Adipose tissue (tissue), 3 donors: ENCODE data around the gene BCL2L13. TPM values are rescaled to one million over a fixed set of nuclear protein-coding genes. Genes with fewer than 3 reads are reported as not detected.
"Not testable (repeated sequence)": the region's sequence is repeated elsewhere in the genome, so short reads cannot be mapped to it uniquely, and the experiment has no call there.

Experiments
- H3K27ac ChIP-seq: one replicate; pipeline ENCODE4 v1.5.1; 2013; ENCODE audit warnings: low read depth, low read length
- WGBS, 3 donors: extraction: QIAGEN DNeasy Blood & Tissue Kit; methylation state at CpG; one replicate each; pipeline ENCODE4 v1.1.7; 2013; 5-methylcytosine and 5-hydroxymethylcytosine counted together
- polyA plus RNA-seq, 3 donors: library from polyadenylated mRNA; stranded (reverse); fragments of 200-250 nt; gene quantifications; one replicate each; pipeline ENCODE4 v1.2.3, GENCODE V29; 2013
- donor health status: healthy with polysubstance abuse.
- donor health status: Bipolar disorder and iron deficiency.
- donor health status: healthy.

BCL2L13 gene
- polyA plus RNA-seq, 3 donors, result 17.9 to 36.9 (median 35.2) TPM

DNA sequence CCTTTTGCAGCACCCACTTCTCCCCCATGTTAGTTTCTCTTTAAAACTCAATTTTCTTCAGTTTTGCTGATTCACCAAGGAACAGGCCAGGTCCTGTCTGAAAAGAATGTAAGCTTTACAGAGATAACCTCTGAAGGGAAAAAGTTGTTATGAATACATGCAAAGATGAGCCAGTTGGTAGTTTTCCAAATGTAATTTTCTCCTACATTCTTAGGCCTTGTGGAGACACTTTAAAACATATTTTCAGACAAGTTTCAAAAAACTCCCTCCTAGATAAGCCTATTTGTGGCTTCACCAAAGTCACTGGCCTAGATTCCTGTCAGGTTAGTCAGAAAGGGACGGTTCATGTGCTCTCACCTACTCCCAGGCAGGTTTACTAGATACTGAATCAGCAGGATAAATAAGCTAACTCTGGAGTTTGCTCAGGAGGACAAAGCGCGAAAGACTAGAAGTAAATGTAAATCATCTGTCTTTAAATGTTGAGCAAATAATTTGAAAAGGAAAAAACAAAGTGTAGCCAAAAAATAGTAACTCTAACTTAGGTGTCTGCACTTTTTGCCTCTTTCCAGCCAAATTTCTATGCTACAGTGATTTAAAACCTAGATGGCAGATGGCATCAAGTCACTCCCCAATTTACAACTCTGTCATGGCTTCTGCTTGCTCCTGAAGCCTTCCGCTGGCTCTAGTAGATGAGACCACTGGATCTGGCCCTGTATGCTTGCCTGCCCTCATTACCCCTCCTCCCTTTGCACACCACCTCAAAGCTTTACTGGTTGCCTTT, 5.2 kb upstream of the BCL2L13 start:
- no peak overlapping the region for H3K27ac ChIP-seq
- WGBS, 3 donors, result 63 to 68% (median 64%) methylated on average over 4 of the region's 4 CpGs

DNA sequence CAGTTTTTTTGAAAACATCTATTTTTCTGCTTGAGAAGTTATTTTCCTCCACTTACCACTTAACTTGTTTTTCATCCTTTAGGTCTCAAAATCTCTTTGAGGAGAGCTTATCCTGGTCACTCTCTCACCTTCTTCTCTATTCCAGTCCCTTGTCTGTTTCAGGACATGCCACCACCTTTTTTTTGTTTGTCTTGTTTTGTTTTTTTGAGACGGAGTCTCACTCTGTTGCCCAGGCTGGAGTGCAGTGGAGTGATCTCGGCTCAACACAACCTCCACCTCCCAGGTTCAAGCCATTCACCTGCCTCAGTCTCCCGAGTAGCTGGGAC, 4.6 kb upstream of the BCL2L13 start:
- 86 to 89% (median 88%) methylated on average over 3 of the region's 3 CpGs for WGBS, 3 donors
- no peak overlapping the region for H3K27ac ChIP-seq

- H3K27ac ChIP-seq, result no peak overlapping the region
- WGBS, 3 donors, result 88 to 94% (median 93%) methylated on average over 3 of the region's 3 CpGs
These were observed 3.9 kb upstream of the BCL2L13 start for GRCh38 chr22:17634696-17635095.

- H3K27ac ChIP-seq, result not testable (repeated sequence)
These were observed 1.7 kb upstream of the BCL2L13 start for GRCh38 chr22:17636850-17637249.

DNA sequence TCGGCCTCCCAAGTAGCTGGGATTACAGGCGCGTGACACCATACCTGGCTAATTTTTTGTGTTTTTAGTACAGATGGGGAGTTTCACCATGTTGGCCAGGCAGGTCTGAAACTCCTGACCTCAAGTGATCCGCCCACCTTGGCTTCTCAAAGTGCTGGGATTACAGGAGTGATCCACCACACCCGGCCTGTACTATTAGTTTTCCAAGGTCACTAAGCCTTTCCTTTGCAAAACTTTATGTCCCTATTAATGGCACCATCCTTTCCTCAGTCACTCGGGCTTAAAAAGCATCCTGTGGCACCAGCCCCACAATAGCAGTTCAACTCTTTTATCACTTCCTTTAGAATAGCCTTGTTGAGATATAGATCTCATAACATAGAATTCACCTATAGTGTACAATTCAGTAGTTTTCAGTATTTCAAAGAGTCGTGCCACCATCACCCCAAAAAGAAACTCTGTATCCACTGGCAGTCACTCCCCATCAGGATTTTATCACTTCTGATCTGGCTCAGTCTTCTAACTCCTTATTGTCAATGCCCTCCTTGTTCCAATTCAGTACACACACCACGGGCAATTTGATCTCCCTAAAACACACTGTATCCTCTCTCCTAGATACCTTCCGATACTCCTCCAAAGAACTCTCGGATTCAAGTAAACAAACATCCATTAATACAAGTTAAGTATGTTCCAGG, 921 bp upstream of the BCL2L13 start:
- 48 to 55% (median 53%) methylated on average over 10 of the region's 10 CpGs for WGBS, 3 donors
- H3K27ac ChIP-seq, result peak overlapping the region; percentile 96

More at GRCh38 chr22:17636850-17637249, 1.7 kb upstream of the BCL2L13 start:
- WGBS, 3 donors, result 82 to 88% (median 88%) methylated on average over 10 of the region's 10 CpGs

DNA sequence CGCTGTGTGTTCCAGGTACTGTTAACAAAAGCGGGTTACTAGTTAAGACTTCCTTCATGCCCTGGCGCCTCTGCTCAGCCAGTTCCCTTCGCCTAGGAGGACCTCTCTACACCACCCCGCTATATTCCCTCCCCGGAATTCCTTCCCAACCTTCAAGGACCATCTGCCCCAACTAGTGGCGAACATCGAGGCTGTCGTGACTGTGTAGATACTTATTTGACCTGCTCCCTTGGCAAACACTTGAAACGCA, 450 bp upstream of the BCL2L13 start:
- 1% methylated on average over 10 of the region's 10 CpGs for WGBS, 3 donors
- H3K27ac ChIP-seq, result peak overlapping the region; percentile 96

DNA sequence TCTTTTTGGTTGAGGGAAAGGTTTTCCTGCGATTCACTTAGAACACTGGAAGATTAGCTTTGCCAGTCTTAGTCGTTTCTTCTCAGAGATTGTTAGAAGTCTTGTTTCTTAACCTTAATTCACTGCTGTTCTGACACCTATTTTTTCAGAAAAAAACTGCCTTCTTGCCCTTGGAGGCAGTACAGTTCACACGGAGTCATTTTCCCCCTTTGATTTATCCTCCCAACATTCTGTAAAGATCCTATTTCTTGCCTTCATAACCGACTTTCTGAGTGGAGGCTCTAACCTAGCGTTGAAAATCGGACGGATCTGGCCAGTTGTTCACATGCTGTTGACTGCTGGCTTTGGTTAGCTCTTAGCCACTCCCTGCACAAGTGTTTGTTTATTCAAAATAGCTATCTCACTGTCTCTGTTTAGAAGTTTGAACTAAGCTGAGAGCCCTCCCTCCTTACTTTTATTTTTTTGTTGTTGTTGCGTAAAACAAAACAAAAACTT, 737 bp downstream of the BCL2L13 start:
- peak overlapping the region; percentile 96 for H3K27ac ChIP-seq
- 2 to 8% (median 5%) methylated on average over 8 of the region's 8 CpGs for WGBS, 3 donors

DNA sequence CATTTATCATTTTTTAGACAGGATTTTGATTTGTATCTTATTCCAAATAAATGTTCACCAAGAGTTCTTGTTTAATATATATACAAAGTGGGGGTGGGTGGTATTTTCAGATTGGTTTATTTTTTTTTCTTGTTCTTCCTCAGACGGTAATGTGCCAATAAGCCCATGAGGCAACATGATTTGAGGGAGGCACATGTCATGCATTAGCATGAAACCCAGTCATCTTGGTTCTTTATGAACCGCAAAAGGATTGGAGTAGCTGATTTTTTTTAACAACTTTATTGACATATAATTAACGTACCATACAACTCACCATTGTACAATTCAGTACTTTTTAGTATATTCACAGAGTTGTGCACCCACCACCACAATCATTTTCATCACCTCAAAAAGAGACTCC, 2.7 kb downstream of the BCL2L13 start:
- 40 to 64% (median 46%) methylated on average over 3 of the region's 3 CpGs for WGBS, 3 donors
- no peak overlapping the region for H3K27ac ChIP-seq

DNA sequence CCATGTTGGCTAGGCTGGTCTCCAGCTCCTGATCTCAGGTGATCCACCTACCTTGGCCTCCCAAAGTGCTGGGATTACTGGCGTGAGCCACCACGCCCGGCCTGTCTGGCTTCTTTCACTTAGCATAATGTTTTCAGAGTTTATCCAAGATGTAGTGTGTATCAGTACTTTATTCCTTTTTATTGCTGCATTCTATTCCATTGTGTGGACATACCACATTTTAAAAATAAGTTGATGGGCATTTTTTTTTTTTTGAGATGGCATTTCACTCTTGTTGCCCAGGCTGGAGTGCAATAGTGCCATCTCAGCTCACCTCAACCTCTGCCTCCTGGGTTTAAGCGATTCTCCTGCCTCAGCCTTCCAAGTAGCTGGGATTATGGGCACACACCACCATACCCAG, 3.8 kb downstream of the BCL2L13 start:
- 80 to 90% (median 84%) methylated on average over 4 of the region's 4 CpGs for WGBS, 3 donors
- H3K27ac ChIP-seq, result not testable (repeated sequence)

GRCh38 chr22:17647452-17647851, 8.9 kb downstream of the BCL2L13 start:
- 87 to 91% (median 89%) methylated on average over 5 of the region's 5 CpGs for WGBS, 3 donors
- H3K27ac ChIP-seq, result no peak overlapping the region

GRCh38 chr22:17647991-17648390, 9.4 kb downstream of the BCL2L13 start:
- no peak overlapping the region for H3K27ac ChIP-seq
- 54 to 91% (median 67%) methylated on average over 5 of the region's 5 CpGs for WGBS, 3 donors

GRCh38 chr22:17648569-17648968, 10.0 kb downstream of the BCL2L13 start:
- 39 to 64% (median 58%) methylated on average over 1 of the region's 1 CpG for WGBS, 3 donors
- no peak overlapping the region for H3K27ac ChIP-seq

DNA sequence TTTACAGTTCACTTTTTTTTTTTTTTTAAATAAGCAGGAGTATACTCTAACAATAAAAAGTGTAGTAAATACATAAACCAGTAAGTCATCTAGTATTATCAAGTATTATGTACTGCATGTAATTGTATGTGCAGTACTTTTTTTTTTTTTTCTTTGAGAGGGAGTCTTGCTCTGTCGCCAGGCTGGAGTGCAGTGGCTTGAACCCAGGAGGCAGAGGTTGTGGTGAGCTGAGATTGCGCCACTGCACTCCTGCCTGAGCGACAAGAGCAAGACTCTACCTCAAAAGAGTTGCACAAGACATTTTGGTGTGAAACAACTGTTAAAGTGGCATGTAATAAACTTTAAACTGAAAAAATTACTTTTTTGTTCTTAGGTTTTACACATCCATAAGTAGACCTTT, 16.7 kb downstream of the BCL2L13 start:
- WGBS, 3 donors, result 56 to 96% (median 60%) methylated on average over 3 of the region's 3 CpGs
- no peak overlapping the region for H3K27ac ChIP-seq

DNA sequence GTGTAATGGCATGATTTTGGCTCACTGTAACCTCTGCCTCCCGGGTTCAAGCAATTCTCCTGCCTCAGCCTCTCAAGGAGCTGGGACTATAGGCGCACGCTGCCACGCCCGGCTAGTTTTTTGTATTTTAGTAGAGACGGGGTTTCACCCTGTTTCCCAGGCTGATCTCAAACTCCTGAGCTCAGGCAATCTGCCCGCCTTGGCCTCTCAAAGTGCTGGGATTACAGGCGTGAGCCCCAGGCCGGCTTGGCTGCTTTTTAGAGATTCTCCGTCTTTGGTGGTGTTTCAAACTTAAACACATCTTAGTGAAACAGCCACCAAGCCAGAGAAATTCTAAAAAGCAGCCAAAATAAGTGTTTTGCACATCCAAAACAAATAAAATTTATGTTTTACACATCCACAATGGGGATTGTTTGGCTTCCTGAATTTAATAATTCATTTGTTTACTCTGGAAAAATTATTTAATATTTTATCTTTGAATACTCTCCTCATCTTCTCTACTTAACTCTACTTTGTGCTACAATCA, 18.4 kb downstream of the BCL2L13 start:
- WGBS, 3 donors, result 81 to 95% (median 88%) methylated on average over 10 of the region's 10 CpGs
- no peak overlapping the region for H3K27ac ChIP-seq

DNA sequence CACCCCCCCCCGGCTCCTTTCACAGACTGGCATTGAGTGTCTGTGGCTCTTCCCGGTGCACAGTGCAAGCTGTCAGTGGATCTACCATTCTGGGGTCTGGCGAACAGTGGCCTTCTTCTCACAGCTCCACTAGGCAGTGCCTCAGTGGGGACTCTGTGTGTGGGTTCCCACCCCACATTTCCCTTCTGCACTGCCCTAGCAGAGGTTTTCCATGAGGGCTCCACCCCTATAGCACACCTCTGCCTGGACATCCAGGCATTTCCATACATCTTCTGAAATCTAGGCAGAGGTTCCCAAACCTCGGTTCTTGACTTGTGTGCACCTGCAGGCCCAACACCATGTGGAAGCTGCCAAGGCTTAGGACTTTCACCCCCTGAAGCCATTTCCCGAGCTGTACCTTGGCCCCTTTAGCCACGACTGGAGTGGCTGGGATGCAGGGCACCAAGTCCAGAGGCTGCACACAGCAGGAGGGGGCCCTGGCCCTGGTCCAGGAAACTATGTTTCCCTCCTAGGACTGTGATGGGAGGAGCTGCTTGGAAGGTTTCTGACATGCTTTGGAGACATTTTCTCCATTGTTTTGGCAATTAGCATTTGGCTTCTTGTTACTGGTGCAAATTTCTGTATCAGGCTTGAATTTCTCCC, 26.0 kb downstream of the BCL2L13 start:
- 92 to 97% (median 94%) methylated on average over 6 of the region's 6 CpGs for WGBS, 3 donors
- H3K27ac ChIP-seq, result no peak overlapping the region

DNA sequence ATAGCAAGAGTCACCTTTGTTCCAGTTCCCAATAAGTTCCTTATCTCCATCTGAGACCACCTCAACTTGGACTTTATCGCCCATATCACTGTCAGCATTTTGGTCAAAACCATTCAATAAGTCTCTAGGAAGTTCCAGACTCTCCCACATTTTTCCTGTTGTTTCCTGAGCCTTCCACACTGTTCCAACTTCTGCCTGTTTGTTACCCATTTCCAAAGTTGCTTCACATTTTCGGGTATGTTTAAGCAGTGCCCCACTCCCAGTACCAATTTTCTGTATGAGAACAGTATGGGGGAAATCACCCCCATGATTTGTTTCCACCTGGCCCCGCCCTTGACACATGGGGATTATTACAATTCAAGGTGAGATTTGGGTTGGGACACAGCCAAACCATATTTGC, 26.7 kb downstream of the BCL2L13 start:
- 74 to 91% (median 75%) methylated on average over 3 of the region's 3 CpGs for WGBS, 3 donors

GRCh38 chr22:17665854-17666253, 27.3 kb downstream of the BCL2L13 start:
- WGBS, 3 donors, result 45 to 82% (median 51%) methylated on average over 3 of the region's 3 CpGs
- H3K27ac ChIP-seq, result no peak overlapping the region

More for the DNA sequence above, 26.7 kb downstream of the BCL2L13 start:
- H3K27ac ChIP-seq, result no peak overlapping the region

DNA sequence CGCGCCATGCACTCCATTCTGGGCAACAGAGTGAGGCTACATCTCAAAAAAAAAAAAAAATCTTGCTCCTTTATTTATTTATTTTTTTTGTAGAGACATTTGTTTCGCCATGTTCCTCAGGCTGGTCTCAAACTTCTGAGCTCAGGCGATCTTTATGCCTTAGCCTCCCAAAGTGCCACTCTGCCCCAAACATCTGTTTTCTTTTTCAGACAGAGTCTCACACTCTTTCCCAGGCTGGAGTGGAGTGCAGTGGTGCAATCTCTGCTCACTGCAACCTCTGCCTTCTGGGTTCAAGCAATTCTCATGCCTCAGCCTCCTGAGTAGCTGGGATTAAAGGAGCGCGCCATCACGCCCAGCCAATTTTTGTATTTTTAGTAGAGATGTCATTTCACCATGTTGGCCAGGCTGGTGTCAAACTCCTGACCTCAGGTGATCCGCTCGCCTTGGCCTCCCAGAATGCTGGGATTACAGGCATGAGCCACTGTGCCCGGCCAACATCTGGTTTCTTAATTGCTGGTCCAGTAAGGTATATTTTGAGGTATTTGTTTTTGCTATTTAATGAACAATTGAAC, 33.0 kb downstream of the BCL2L13 start:
- WGBS, 3 donors, result 97 to 98% (median 98%) methylated on average over 10 of the region's 10 CpGs
- not testable (repeated sequence) for H3K27ac ChIP-seq

- no peak overlapping the region for H3K27ac ChIP-seq
- WGBS, 3 donors, result 94 to 98% (median 94%) methylated on average over 2 of the region's 2 CpGs
These were observed 33.9 kb downstream of the BCL2L13 start for GRCh38 chr22:17672417-17672991.
